ENCODE results near the gene PCDHB1. TPM values are rescaled to one million over a fixed set of nuclear protein-coding genes. Genes with fewer than 3 reads are reported as not detected.

The PCDHB1 gene
- not detected in 2 replicates for total RNA-seq (2014; rRNA removed)
- not detected for polyA plus RNA-seq (2012)

- peak; percentile 16 for DNase-seq (ENCODE audit: low read depth)
These were observed at the start of gene PCDHB1 for GRCh38 chr5:141050622-141051520. TSS of gene PCDHB1 (plus strand) at chr5:141051374. CDS start at chr5:141051471, 97 bp downstream.

GRCh38 chr5:141001446-141001843 is 49.7 kb upstream of the PCDHB1 start:
- DNase-seq (ENCODE audit: low read depth): no peak

GRCh38 chr5:141001844-141002604 is 49.1 kb upstream of the PCDHB1 start:
- DNase-seq (ENCODE audit: low read depth): no peak

- DNase-seq (ENCODE audit: low read depth): no peak
These were observed 48.6 kb upstream of the PCDHB1 start for GRCh38 chr5:141002605-141002965.

DNA sequence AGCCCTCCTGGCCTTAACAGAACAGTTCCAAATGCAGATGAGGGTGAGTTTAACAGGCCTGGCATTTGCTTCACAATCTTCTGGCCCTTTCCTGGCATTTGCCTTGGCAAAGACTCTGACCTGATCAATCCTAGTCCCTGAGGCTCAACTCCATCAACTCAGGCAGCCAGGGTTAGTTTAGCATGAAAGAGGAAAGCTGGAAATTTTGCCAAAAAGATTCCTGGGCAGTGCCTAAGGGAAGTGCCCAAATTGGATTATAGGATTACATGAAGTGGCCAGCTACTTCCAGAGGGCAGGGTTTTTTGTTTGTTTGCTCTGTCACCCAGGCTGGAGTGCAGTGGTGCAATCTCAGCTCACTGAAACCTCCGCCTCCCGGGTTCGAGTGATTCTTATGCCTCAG is 48.1 kb upstream of the PCDHB1 start:
- no peak for DNase-seq (ENCODE audit: low read depth)

GRCh38 chr5:141003791-141004611 is 47.2 kb upstream of the PCDHB1 start:
- peak; percentile 15 for DNase-seq (ENCODE audit: low read depth)

- DNase-seq (ENCODE audit: low read depth): no peak
These were observed 43.4 kb upstream of the PCDHB1 start for GRCh38 chr5:141007791-141008190.

DNA sequence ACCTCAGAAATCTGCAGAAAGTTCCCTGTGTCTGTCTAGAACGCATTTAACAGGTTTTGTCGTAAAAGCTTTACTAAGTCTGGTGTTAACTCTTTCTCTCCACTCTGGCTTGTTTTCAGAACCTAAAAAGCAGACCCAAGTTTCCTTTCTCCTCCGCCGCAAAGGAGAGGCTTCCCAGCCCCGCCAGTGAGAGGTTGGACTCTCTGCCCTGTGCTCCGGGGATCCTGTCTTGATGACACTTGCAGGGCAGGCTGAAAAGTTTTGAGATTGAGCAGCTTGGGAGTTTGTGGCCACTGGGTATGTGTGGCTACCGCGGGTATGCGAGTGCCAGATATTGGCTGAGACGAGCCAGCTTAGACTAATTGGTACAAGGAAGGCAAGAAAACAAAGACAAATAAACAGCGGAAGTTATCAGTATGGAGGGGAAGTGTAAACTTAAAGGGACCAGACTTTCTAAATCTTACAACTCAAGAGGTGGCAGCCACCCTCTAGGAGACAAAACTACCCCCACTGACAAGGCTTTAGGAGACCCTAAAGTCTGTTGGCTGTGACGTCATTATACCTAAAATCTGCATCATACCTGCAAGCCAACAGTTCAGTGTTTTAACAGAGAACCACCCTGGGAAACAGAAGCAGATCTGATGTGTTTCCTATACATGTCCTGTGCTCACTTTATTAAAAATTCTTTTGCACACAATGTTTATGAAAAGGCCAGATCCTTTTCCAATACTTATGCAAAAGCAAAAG is 41.0 kb upstream of the PCDHB1 start:
- DNase-seq (ENCODE audit: low read depth): no peak

DNA sequence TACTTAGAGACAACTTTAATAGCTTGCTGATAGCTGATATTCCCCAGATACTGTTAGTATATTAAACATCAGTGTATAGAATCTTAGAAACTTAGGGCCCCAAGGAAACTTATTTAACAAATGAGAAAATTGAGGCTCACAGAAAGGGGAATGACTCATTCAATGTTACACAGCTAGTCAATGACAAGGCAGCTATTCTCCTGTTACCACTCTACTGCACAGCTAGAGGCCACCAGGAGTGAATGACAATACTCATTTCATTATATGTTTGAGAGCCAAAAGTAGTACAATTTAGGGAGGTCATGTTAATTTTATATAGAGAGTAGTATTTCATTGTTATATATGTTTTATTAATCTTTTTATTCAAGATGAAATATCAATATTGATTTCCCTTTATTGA is 33.2 kb upstream of the PCDHB1 start:
- no peak for DNase-seq (ENCODE audit: low read depth)

DNA sequence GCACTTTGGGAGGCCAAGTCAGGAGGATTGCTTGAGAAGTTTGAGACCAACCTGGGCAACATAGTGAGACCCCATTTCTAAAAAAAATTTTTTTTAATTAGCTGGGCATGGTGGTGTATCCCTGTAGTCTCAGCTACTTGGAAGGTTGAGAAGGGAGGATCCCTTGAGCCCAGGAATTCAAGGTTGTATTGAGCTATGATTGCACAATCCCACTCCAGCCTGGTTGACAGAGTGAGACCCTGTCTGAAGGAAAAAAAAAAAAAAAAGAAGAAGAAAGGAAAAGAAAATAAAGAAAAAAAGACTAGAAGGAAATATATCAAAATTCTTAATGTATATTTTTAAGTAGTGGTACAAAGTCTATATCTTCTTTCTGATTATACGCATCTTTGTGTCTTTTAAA is 28.8 kb upstream of the PCDHB1 start:
- no peak for DNase-seq (ENCODE audit: low read depth)

DNA sequence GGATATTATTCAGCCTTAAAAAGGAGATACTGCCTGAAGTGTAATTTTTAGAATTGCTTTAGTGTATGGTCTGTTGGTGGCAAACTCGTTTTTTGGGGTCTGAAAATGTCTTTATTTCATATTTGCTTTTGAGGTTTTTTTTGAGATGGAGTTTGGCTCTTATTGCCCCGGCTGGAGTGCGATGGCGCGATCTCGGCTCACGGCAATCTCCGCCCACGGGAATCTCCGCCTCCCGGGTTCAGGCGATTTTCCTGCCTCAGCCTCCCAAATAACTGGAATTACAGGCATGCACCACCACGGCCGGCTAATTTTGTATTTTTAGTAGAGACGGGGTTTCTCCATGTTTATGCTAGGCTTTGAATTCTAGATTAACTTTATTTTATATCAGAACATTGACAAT is 20.2 kb upstream of the PCDHB1 start:
- DNase-seq (ENCODE audit: low read depth): no peak

DNA sequence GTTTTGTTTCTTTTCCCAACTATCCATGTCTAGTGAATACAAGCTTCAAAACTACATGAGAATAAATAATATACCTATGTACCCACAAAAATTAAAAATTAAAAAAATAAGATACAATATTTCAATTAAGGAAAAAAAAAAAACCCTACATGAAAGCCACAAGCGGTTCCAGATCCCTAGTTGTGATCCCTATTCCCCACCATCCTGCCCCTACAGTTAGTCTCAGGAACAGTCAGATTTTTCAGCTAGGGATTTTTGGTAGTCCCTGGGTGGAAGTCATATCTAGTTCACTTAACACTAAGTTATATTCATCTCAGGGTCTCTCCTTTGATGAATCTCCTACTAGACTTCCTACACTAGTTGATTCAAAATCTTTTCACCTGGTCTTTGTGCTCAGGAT is 18.5 kb upstream of the PCDHB1 start:
- DNase-seq (ENCODE audit: low read depth): no peak

DNA sequence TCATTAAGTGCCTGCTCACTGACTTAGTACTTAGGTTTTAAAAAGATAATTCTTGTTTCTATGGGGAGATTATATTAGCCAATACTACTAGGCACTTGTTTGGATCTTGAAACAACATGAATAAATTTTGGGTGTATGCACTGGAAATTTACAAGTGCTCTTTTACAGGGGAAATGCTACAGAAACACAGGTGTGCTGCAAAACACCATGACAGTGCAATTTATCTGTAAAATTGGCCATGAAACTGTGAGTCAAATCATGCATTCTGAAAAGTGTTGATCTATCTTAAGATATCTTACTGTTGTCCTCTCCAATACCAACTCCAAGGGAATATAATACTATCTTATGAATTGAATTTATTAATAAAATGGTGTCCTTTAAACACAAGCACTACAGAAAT is 12.1 kb upstream of the PCDHB1 start:
- no peak for DNase-seq (ENCODE audit: low read depth)

DNA sequence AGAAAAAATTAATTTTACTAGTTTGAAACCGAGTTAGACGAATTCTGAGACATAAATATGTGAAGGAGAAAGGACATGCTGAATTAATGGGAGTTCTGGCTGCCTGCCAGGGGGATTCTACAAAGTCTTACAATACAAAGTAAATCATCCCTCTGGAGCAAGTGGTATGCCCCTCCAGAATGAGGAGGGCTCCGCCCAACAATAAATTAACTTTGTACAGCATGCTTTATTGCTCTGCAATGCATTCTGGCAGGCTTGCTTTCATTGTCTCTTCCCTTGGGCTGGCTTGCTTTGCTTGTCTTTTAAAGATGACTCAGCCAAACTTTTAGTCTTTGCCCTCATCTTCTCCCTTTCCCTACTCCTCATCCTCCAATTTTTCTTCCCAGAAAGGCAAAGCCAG is 11.7 kb upstream of the PCDHB1 start:
- no peak for DNase-seq (ENCODE audit: low read depth)

GRCh38 chr5:141040093-141040770 is 10.9 kb upstream of the PCDHB1 start:
- no peak for DNase-seq (ENCODE audit: low read depth)

- peak; percentile 72 for DNase-seq (ENCODE audit: low read depth)
These were observed 10.3 kb upstream of the PCDHB1 start for GRCh38 chr5:141040771-141041426.

- no peak for DNase-seq (ENCODE audit: low read depth)
These were observed 9.8 kb upstream of the PCDHB1 start for GRCh38 chr5:141041427-141041785.

GRCh38 chr5:141042555-141042954 is 8.6 kb upstream of the PCDHB1 start:
- DNase-seq (ENCODE audit: low read depth): no peak

GRCh38 chr5:141051521-141051866 is 320 bp downstream of the PCDHB1 start:
- DNase-seq (ENCODE audit: low read depth): no peak

DNA sequence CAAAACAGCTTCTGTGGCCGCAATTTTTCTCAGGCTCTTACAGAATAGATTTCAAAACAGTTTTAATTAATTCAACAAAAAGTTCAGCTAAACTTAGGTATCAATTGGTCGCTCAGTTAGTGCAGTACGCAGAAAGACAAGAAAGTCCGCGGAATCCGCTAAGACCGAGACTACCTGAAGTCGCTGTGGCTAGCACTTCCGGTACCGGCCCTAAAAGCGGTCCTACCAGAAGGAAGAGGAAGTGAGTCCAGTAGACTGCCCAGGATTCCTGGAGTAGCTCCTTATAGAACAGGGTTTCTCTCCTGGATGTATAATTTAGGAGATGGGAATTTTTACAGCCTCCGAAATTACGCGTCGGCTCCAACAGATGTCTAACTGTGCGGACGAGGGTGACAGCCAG is 26.7 kb downstream of the PCDHB1 start:
- no peak for DNase-seq (ENCODE audit: low read depth)
